Measurements from ENCODE around the gene INCENP.

GRCh38 chr11:62153087-62153395 lies 29.2 kb downstream of the INCENP start:
- TF ChIP-seq EP300 (IDR thresholded peaks at IDR 0.05; ENCODE audit: borderline replicate concordance in 1 of 2, low read depth in 1 of 2, low read length in 1 of 2), result no peak
- no peak for TF ChIP-seq SMC3 (IDR thresholded peaks at IDR 0.05; ENCODE audit: low read depth, low read length)

Data from SK-N-SH (cell line).